PFSK-1 (cell line): ENCODE results near the gene PGS1.
A peak's percentile ranks its signal among the peaks of the same experiment; 100 is the strongest.
"Not testable (repeated sequence)": the region's sequence is repeated elsewhere in the genome, so short reads cannot be mapped to it uniquely, and the experiment has no call there.

ENCODE experiments used
- FOXP2 ChIP-seq: optimal IDR thresholded peaks from 2 replicates; pipeline ENCODE3; 2011; ENCODE audit warnings: borderline replicate concordance, control low read depth, inconsistent platforms; ENCODE audit not compliant: insufficient read depth; ENCODE audit errors: extremely low read length, extremely low read depth
- POLR2AphosphoS5 ChIP-seq: IDR thresholded peaks from 2 replicates; pipeline ENCODE4 v1.6.1; 2012; ENCODE audit warnings: low read depth, mild to moderate bottlenecking, control low read depth, low read length, moderate library complexity
- REST ChIP-seq, 2 experiments: IDR thresholded peaks; 2 replicates each; pipeline versions ENCODE4 v1.6.1 to v1.8.0; 2011 to 2012; ENCODE audit warnings: low read depth in 2 of 2, low read length in 2 of 2, control low read depth in 1 of 2, inconsistent platforms in 1 of 2, mild to moderate bottlenecking in 1 of 2, moderate library complexity in 1 of 2; ENCODE audit not compliant: insufficient read depth in 1 of 2
- SIN3A ChIP-seq: IDR thresholded peaks from 2 replicates; pipeline ENCODE4 v1.6.1; 2012; ENCODE audit warnings: mild to moderate bottlenecking, low read length, moderate library complexity, borderline replicate concordance; ENCODE audit not compliant: insufficient read depth
- TAF1 ChIP-seq: IDR thresholded peaks from 2 replicates; pipeline ENCODE4 v1.6.1; 2012; ENCODE audit warnings: low read length, control low read depth, borderline replicate concordance; ENCODE audit not compliant: insufficient read depth

- not testable (repeated sequence) for TF ChIP-seq TAF1; REST (IDR thresholded peaks at IDR 0.05; ENCODE audit: insufficient read depth in 1 of 2, low read depth in 2 of 2, low read length in 2 of 2); POLR2AphosphoS5; SIN3A
- peak; percentile 29 for TF ChIP-seq FOXP2
Measured at GRCh38 chr17:78466109-78466785, 87.8 kb downstream of the PGS1 start.
